ENCODE measurements around the gene NXNL1. TPM values are rescaled to one million over a fixed set of nuclear protein-coding genes. Genes with fewer than 3 reads are reported as not detected.

NXNL1 gene
- polyA plus RNA-seq, 12 donors = 0.19 to 0.24 (median 0.20) TPM; not detected in 9

GRCh38 chr19:17457616-17458015, 3.1 kb downstream of the NXNL1 start:
- no peak for DNase-seq

DNA sequence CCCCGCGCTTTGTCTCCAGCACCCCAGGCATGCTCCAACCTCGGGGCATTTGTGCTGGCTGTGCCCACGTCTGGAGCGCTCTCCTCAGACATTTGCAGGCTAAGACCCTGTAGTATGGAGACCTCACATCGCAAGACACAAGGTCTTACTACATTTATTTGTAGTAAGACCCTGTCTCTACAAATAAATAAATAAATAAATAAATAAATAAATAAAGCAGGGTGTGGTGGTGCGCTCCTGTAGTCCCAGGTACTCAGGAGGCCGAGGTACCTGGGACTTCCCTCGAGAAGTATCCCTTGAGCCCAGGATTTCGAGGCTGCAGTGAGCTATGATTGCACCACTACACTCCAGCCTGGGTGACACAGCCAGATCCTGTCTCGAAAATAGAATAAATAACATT, 4.6 kb downstream of the NXNL1 start:
- no peak for DNase-seq

GRCh38 chr19:17455308-17456123, 5.2 kb downstream of the NXNL1 start:
- DNase-seq = no peak

DNA sequence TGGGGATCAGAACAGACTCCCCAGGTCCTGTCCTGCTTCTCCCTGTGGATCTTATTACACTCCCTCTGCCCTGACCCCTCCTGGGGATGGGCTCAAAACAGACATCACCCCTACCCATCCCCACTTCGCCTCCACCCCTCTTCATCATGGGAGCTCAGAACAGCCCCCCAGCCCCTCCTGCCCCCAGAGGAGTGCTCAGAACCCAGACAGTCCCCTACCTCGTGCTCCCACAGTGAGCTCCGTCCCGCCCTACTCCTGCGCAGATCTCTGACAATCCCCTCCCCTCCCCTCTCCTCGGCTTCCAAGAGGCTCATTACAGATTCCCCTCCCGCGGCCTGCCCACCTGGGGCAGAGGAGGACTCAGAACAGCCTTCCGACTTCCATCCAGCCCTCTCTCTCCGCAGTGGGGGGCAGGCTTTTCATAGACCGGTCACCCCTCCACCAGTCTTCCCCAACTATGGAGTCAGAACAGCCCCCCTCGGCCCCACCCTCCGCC, 6.1 kb downstream of the NXNL1 start:
- DNase-seq = no peak

DNA sequence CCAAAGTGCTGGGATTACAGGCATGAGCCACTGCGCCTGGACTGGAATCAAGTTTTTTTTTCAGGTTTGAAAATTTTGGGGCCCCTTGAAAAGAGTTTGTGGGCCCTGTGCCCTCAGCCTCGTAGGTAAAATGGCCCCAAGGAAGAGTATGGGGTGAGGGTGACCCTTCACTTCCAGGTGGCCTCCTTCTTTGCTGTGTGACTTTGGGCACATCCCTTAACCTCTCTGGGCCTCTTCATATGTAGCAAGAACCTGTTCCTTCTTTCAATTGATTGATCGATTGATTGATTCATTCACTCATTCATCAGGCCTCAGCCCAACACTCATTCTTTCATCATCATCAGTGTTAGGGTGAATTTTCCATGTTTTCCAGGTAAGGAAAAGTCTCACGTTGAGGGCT, 8.9 kb downstream of the NXNL1 start:
- DNase-seq = no peak

DNA sequence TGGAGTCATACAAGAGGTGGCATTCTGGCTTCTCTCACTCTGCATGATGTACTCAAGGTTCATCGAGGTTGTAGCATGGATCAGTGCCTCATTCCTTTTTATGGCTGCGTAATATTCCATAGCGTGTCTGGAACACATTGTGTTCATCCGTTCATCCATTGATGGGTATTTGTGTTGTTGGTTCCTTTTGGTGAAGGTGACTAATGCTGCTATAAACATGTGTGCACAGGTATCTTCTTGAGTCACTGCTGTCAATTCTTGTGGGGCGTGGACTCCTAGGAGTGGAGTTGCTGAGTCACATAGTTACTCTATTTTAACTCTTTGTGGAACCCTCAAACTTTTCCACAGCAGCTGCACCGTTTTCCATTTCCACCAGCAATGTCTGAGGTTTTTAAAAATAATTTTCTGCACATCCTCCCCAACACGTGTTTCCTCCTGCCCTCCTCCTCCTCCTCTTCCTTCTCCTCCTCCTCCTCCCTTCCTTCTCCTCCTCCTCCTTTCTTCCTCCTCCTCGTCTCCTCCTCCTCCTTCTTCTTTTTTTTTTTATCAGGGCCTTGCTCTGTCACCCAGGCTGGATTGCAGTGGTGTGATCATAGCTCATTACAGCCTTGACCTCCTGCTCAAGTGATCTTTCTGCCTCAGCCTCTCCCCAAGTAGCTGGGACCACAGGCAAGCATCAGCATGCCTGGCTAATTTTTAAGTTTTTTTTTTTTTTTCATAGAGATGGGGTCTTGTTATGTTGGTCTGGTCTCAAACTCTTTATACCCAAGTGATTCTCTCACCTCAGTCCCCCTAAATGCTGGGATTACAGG, 10.3 kb downstream of the NXNL1 start:
- no peak for DNase-seq

- peak; percentile 31 for DNase-seq
These were observed 12.4 kb downstream of the NXNL1 start, which contains the start of gene TMEM221 for GRCh38 chr19:17448131-17448967. TMEM221 (minus strand) TSS chr19:17448668; CDS start chr19:17448462, 206 bp downstream.

GRCh38 chr19:17447704-17448130, 13.0 kb downstream of the NXNL1 start:
- no peak for DNase-seq

- no peak for DNase-seq
These were observed 15.1 kb downstream of the NXNL1 start for GRCh38 chr19:17445526-17446165.

DNA sequence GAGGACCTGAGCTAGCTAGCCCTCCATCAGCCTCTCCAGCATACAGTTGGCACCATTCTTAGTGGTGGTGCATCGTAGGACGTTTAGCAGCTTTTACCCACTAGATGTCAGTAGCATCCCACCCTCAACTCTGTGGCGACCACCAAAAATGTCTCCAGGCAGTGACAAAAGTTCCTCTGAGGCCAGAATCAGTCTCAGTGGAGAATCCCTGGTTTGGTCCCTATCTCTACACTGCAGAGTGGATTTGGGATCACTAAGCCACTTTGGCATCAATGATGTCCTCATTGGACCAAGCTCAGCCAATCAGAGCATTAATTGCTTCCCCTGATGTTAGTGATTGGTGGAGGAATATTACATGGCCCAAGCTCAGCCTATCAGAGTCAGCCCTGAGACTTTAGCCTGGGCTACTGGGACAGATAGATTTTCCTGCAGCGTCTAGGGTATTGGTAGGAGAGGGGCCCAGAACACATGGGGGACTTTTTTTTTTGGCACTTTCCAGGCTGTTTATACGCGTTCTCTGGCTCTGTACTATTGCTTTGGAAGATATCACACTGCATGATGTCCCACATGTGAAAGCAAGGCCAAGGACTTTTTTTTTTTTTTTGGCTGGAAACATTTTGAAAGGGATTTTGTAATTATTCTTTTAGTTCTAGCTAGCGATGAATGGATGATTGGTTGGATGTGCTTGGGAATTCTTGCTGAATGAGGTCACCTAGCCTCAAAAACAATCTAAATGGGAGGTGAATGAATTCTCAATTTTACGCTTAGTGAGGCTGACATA, 19.3 kb downstream of the NXNL1 start:
- peak; percentile 82 for DNase-seq

GRCh38 chr19:17436874-17437267, 23.9 kb downstream of the NXNL1 start:
- no peak for DNase-seq

GRCh38 chr19:17436094-17436873, 24.4 kb downstream of the NXNL1 start:
- no peak for DNase-seq

- no peak for DNase-seq
These were observed 25.5 kb downstream of the NXNL1 start for GRCh38 chr19:17435218-17435617.

- no peak for DNase-seq
These were observed 29.3 kb downstream of the NXNL1 start for GRCh38 chr19:17431417-17431816.

DNA sequence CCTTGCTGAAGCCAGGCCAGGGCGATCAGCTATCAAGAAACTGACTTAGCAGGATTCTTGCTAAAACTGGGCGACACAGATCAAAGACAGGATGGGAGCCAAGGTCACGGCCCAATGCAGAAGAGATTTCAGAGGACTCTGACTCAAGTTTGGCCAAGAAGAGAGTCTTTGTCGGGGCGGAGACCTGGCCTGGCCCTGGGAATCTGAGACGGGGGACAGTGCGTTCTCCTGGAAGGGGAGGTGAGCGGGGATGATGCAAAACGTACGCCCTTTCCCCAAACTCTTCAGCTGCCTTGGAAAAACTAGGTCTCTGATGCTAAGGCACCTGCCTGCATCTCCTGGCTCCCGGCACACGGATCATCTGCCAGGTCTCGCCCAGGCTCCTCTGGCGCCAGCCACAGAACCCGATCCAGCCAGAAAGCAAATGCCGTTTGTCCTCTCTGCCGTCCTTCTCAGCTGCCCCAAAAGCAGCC, 31.0 kb downstream of the NXNL1 start:
- DNase-seq = no peak

GRCh38 chr19:17424743-17425365, 35.9 kb downstream of the NXNL1 start:
- DNase-seq = no peak

- no peak for DNase-seq
These were observed 37.1 kb downstream of the NXNL1 start for GRCh38 chr19:17423429-17424208.

DNA sequence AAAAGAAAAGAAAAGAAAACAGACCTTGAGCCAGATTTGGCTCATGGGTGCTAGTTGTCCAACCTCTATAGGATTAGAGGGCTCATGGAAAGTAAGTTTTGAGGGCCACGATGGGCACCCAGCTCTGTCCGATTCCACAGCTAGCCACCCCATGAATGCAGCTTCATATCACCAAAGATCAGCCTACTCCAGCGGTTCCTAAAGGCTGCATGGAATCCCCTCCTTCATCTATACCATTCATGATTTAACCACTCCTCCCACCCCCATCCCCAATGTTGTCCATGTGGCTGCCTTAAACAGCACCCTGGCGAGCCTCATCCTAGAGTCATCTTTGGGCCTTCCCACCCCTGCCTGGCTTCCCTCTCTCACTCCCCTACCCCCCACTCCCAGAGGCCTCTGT, 38.8 kb downstream of the NXNL1 start:
- DNase-seq = no peak

Measured in muscle of arm (tissue), 12 donors.